HG03159 (cell line): ENCODE results near the gene PAIP1.
"Not testable (repeated sequence)": the region's sequence is repeated elsewhere in the genome, so short reads cannot be mapped to it uniquely, and the experiment has no call there.

Experiments
- ATAC-seq: cut with Tn5 transposase; IDR thresholded peaks from one replicate; pipeline ENCODE4 v1.9.1; 2021; ENCODE audit warnings: mild to moderate bottlenecking, moderate library complexity; ENCODE audit not compliant: unreplicated experiment

Gene PAIP1

GRCh38 chr5:43523662-43524072, 33.2 kb downstream of the PAIP1 start:
- no peak for ATAC-seq

- no peak for ATAC-seq
Observed at GRCh38 chr5:43520615-43521014, 36.3 kb downstream of the PAIP1 start.

DNA sequence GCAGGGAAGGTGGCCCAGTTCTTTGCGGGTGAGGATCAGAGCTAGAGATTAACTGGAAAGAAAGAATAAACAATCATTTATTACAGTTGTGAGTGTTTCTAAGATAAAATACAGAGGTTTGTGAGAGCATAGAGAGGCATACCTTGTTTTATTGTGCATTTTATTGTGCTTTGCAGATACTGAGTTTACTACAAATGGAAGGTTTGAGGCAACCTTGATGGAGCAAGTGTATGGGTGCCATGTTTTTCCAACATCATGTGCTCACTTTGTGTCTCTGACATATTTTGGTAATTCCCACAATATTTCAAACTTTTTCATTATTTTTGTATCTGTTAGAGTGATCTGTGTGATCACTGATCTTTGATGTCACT, 41.2 kb downstream of the PAIP1 start:
- no peak for ATAC-seq

- peak; percentile 96 for ATAC-seq
Observed at GRCh38 chr5:43514816-43515677, 41.8 kb downstream of the PAIP1 start, which contains the start of gene C5orf34. Gene C5orf34, minus strand, starts transcription at chr5:43515148. Its CDS starts 5,809 bp downstream, at chr5:43509339.

- peak; percentile 32 for ATAC-seq
Observed at GRCh38 chr5:43514471-43514815, 42.4 kb downstream of the PAIP1 start.

DNA sequence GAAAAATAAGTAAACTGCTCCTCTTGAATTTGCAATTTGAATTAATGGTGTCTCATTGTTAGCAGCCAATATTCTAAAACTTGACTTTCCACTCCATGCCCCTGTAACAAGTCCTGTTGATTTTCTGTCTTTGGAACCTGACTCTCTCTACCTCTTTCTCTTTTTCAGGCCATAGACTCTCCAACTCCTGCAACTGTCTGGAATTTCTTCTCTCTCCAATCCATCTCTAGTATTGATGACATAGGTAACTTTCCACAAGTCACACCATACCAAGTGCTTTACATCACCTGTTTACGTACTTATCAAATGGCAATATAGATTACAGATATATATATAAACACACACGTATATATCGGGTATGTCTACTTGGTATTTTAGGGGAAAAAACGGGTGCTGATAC, 42.9 kb downstream of the PAIP1 start:
- ATAC-seq, result no peak

GRCh38 chr5:43511062-43511461, 45.8 kb downstream of the PAIP1 start:
- not testable (repeated sequence) for ATAC-seq

DNA sequence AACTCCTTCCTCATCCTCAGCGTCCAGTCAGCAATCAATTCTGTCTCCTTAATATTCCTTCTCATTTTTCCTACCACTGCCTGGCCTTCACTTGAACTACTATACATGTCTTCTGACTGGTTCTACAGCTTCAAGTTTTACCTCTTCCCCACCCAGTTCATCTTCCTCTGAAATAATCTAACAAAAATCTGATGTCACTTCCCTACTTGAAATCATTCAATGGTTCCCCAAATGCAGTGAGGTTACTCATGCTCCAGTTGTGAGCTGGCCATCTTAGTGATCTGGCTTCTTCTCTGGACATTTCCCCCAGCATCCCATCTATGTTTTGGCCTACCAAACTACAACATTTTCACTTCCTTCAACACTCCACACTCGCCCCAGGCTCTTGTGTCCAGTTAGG, 58.3 kb downstream of the PAIP1 start:
- ATAC-seq, result no peak

- ATAC-seq, result no peak
Observed at GRCh38 chr5:43497311-43498104, 59.4 kb downstream of the PAIP1 start.

DNA sequence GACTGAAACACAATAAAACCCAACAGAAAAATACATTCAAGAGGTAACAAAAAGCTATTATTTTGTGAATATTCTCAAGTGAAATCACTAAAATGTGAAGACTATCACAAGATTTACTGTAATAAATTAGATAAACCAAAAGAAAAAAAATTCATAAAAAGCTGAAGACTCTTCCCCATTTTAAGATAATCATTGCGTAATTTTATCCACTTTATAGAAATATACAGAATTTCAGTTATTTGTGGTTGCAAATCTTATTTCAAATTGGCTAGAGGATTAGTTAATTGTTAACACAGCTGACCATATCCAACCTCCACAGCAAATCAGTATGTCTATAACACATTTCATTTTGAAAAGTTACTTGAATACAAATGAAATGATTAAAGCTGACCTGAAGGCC, 65.6 kb downstream of the PAIP1 start:
- ATAC-seq, result no peak

- no peak for ATAC-seq
Observed at GRCh38 chr5:43486353-43486752, 70.5 kb downstream of the PAIP1 start.

DNA sequence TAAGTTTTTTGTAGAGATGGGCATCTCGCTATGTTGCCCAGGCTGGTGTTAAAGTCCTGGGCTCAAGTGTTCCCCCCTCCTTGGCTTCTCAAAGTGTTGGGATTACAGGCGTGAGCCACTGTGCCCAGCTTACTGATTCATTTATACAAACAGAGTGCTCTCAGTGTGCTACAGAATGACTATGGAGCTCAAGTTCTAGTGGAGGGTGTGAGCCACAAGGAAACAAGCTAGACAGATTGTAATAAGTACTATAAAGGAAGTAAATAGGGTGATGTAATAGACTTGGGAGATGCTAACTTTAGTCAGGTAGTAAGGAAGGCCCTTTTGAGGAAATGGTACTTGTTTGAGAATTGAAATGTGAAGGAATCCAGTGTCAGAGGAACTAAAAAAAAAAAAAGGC, 71.5 kb downstream of the PAIP1 start:
- no peak for ATAC-seq

- ATAC-seq, result peak; percentile 81
Observed at GRCh38 chr5:43484106-43484849, 72.6 kb downstream of the PAIP1 start.

DNA sequence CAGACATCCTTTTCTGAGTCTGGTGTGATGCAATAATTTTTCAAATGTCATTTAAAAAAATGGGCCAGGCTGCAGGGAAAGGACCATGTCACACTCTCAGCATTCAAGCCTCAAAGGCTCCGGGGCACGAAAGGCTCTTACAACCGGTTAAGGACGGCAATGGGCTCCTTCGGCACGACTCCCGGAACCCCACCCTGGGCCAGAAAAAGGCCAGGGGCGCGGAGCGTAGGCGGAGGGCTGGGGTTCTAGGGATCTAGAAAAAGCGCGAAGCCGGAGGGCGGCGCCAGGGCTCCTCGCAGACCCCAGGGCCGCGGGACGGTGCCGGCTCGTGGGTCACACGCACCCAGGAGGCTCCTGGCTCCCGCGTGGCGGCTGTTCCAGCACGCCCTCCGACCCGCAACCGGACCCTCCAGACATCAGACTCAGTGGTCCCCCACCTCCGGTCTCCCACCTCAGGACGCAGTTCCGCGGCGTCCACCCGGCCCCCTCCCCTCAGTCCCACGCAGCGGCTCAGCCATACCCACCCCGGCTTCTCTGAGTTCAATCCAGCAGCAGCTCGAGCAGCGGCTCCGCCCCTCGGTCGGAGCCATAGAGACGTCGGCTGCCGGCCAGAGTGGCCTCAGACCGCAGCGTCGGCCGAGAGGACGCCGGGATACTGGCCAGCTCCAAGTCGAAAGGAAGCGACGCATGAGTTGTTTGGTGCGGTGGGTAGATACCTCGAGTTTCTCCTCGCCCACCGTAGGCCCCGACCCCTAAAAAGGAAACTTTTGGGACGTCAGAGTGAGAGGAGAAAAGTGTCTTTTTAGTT, 73.4 kb downstream of the PAIP1 start, which contains the start of gene TMEM267:
TMEM267 (minus strand) TSS at position 568 of the 808 bp plus-strand sequence. CDS start 29,896 bp downstream, outside the sequence.
- peak; percentile 85 for ATAC-seq

GRCh38 chr5:43482490-43483297, 74.2 kb downstream of the PAIP1 start:
- ATAC-seq, result no peak
